SK-N-SH (cell line): ENCODE measurements around the gene RAB18. TPM values are rescaled to one million over a fixed set of nuclear protein-coding genes. Genes with fewer than 3 reads are reported as not detected.

Experiments
- CTCF ChIA-PET: fragments of 300-600, 350-600 bp; formaldehyde crosslinking; extraction: SDS; loops from one replicate; lab custom pipeline; 2021; lab: Yijun Ruan, JAX
- POLR2A ChIA-PET: fragments of 350-600 bp; sonication (Branson Sonifier 250); formaldehyde crosslinking; extraction: SDS; loops from one replicate; lab custom pipeline; 2020; ENCODE audit warnings: antibody characterized with exemption, inconsistent platforms; lab: Yijun Ruan, JAX
- DNase-seq: peaks from one replicate; pipeline ENCODE4 v3.0.0; 2012
- H2AFZ ChIP-seq: fragments of 200-600 bp; sonication (generic); 2 replicates; pipeline ENCODE4 v1.8.1; 2016; ENCODE audit warnings: antibody characterized with exemption, mild to moderate bottlenecking, low read depth
- H3F3A ChIP-seq: fragments of 200-600 bp; sonication (generic); replicated peaks from 2 replicates; pipeline ENCODE3; 2016; ENCODE audit warnings: antibody characterized with exemption, mild to moderate bottlenecking; ENCODE audit not compliant: insufficient read depth
- H3K27ac ChIP-seq, 2 experiments: fragments of 200-500 bp in 1 of 2; fragments of 200-600 bp in 1 of 2; sonication (Bioruptor generic) in 1 of 2; sonication (generic), shearing (Covaris generic) in 1 of 2; 2 replicates each; pipeline versions ENCODE4 v1.5.1 to v1.6.1; 2014 to 2016; ENCODE audit warnings: low read depth in 2 of 2, inconsistent platforms in 1 of 2, low read length in 1 of 2, mild to moderate bottlenecking in 1 of 2, mixed read lengths in 1 of 2
- H3K27me3 ChIP-seq: fragments of 200-600 bp; sonication (generic), shearing (Covaris generic); 2 replicates; pipeline ENCODE4 v1.6.1; 2016; ENCODE audit warnings: mixed run types; ENCODE audit not compliant: insufficient read depth
- H3K36me3 ChIP-seq, 2 experiments: fragments of 200-500 bp in 1 of 2; fragments of 200-600 bp in 1 of 2; sonication (Bioruptor generic) in 1 of 2; sonication (generic) in 1 of 2; replicated peaks in 1 of 2; 2 replicates each; pipeline versions ENCODE3 to v1.5.1; 2014 to 2016; ENCODE audit warnings: low read length in 1 of 2, mild to moderate bottlenecking in 1 of 2; ENCODE audit not compliant: insufficient read depth in 2 of 2, control insufficient read depth in 1 of 2
- H3K4me1 ChIP-seq, 2 experiments: fragments of 200-500 bp in 1 of 2; fragments of 200-600 bp in 1 of 2; sonication (Bioruptor generic) in 1 of 2; sonication (generic), shearing (Covaris generic) in 1 of 2; 2 replicates each; pipeline versions ENCODE4 v1.5.1 to v1.6.1; 2014 to 2016; ENCODE audit warnings: low read depth in 1 of 2, low read length in 1 of 2, mixed run types in 1 of 2; ENCODE audit not compliant: insufficient read depth in 2 of 2, control insufficient read depth in 1 of 2
- H3K4me2 ChIP-seq: fragments of 200-600 bp; sonication (generic), shearing (Covaris generic); 2 replicates; pipeline ENCODE4 v1.6.1; 2017; ENCODE audit warnings: mixed run types
- H3K4me3 ChIP-seq, 2 experiments: fragments of 200-500 bp in 1 of 2; fragments of 200-600 bp in 1 of 2; sonication (Bioruptor generic) in 1 of 2; sonication (generic), shearing (Covaris generic) in 1 of 2; 2 replicates each; pipeline versions ENCODE4 v1.5.1 to v1.8.1; 2014 to 2016; ENCODE audit warnings: low read depth in 2 of 2, inconsistent platforms in 1 of 2, low read length in 1 of 2, mild to moderate bottlenecking in 1 of 2, mixed read lengths in 1 of 2, moderate library complexity in 1 of 2
- H3K79me2 ChIP-seq: fragments of 200-600 bp; sonication (generic); 2 replicates; pipeline ENCODE4 v1.8.1; 2017; ENCODE audit warnings: mild to moderate bottlenecking; ENCODE audit not compliant: insufficient read depth
- H3K9ac ChIP-seq: fragments of 200-600 bp; sonication (generic); 2 replicates; pipeline ENCODE4 v1.6.1; 2017; ENCODE audit warnings: mixed run types
- H3K9me2 ChIP-seq: fragments of 200-600 bp; sonication (generic); 2 replicates; pipeline ENCODE4 v1.6.1; 2017; ENCODE audit warnings: mixed run types
- H3K9me3 ChIP-seq: fragments of 200-600 bp; sonication (generic); 2 replicates; pipeline ENCODE4 v1.6.1; 2017; ENCODE audit warnings: mixed run types, mild to moderate bottlenecking, moderate library complexity
- H4K20me1 ChIP-seq: fragments of 200-600 bp; sonication (generic); 2 replicates; pipeline ENCODE4 v1.6.1; 2017; ENCODE audit warnings: mild to moderate bottlenecking, mixed run types; ENCODE audit not compliant: insufficient read depth
- CHD2 ChIP-seq: fragments of 150-350 bp; IDR thresholded peaks from 2 replicates; pipeline ENCODE4 v1.6.1; 2018; ENCODE audit warnings: low read length; ENCODE audit not compliant: partially characterized antibody
- EZH2phosphoT487 ChIP-seq: fragments of 200-600 bp; sonication (generic); IDR thresholded peaks from 2 replicates; pipeline ENCODE4 v1.6.1; 2017; ENCODE audit warnings: low read depth, mixed run types, mild to moderate bottlenecking, antibody characterized with exemption, moderate library complexity, borderline replicate concordance
- FOSL2 ChIP-seq: IDR thresholded peaks from 2 replicates; pipeline ENCODE4 v1.4.0; 2012; ENCODE audit warnings: low read depth, mild to moderate bottlenecking, moderate library complexity, borderline replicate concordance
- FOXM1 ChIP-seq: IDR thresholded peaks from 2 replicates; pipeline ENCODE4 v1.4.0; 2012; ENCODE audit warnings: low read depth, mild to moderate bottlenecking
- GATA2 ChIP-seq: sonication (generic); formaldehyde crosslinking; IDR thresholded peaks from 2 replicates; pipeline ENCODE4 v1.5.0; 2020; ENCODE audit warnings: mild to moderate bottlenecking, missing genetic modification reagents
- JUND ChIP-seq: IDR thresholded peaks from 2 replicates; pipeline ENCODE4 v1.4.0; 2012
- NFIC ChIP-seq: IDR thresholded peaks from 2 replicates; pipeline ENCODE4 v1.4.0; 2012; ENCODE audit warnings: borderline replicate concordance
- RCOR1 ChIP-seq: fragments of 150-350 bp; IDR thresholded peaks from 2 replicates; pipeline ENCODE4 v1.6.1; 2017; ENCODE audit warnings: antibody characterized with exemption, low read length
- RFX5 ChIP-seq: IDR thresholded peaks from 2 replicates; pipeline ENCODE4 v1.6.1; 2012; ENCODE audit warnings: mild to moderate bottlenecking, improper control_type of control experiment, low read length
- TCF12 ChIP-seq: IDR thresholded peaks from 2 replicates; pipeline ENCODE4 v1.4.0; 2012
- YY1 ChIP-seq: IDR thresholded peaks from 2 replicates; pipeline ENCODE4 v1.4.0; 2012; ENCODE audit warnings: low read depth, mild to moderate bottlenecking
- WGBS: methylation state at CpG from one replicate; pipeline ENCODE4 v1.1.6; 2017; ENCODE audit warnings: low lambda C conversion rate; 5-methylcytosine and 5-hydroxymethylcytosine counted together
- polyA plus RNA-seq, 3 experiments: library from polyadenylated mRNA; depleted of rRNA; stranded (reverse); fragments of >200 nt; gene quantifications; 2 replicates each; pipeline ENCODE4 v1.2.3, GENCODE V29; 2012
- TF ChIP-seq, protein P1 (sequence below): fragments of 200-600 bp; sonication (generic); IDR thresholded peaks from 2 replicates; pipeline ENCODE4 v1.6.1; 2017; ENCODE audit warnings: antibody characterized with exemption, mild to moderate bottlenecking, moderate library complexity
- TF ChIP-seq, protein P2 (sequence below): IDR thresholded peaks from 2 replicates; pipeline ENCODE4 v1.4.0; 2012; ENCODE audit warnings: low read depth, borderline replicate concordance
- TF ChIP-seq, protein P3 (sequence below): IDR thresholded peaks from 2 replicates; pipeline ENCODE4 v1.6.1; 2012; ENCODE audit warnings: mild to moderate bottlenecking, low read depth, low read length, moderate library complexity
- TF ChIP-seq, protein P4 (sequence below): IDR thresholded peaks from 2 replicates; pipeline ENCODE4; 2012

The RAB18 gene
- polyA plus RNA-seq, 1 of the 3 experiments (the other 2 are of a cell fraction) = 10.2 TPM

DNA sequence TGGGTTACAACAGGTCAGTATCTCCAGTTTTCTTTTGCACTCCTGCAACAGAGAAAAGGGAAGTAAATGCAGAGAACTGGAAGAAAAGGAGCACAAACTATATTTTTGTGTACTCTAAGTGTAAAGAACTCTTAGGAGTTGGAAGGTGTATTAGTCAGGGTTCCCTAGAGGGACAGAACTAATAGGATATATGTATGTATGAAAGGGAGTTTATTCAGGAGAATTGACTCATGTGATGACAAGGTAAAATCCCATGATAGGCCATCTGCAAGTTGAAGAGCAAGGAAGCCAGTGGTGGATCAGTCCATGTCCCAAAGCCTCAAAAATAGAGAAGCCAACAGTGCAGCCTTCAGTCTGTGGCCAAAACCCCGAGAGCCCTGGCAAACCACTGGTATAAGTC lies 22.6 kb upstream of the RAB18 start:
- 0% methylated on average over 1 of the region's 1 CpG for WGBS

DNA sequence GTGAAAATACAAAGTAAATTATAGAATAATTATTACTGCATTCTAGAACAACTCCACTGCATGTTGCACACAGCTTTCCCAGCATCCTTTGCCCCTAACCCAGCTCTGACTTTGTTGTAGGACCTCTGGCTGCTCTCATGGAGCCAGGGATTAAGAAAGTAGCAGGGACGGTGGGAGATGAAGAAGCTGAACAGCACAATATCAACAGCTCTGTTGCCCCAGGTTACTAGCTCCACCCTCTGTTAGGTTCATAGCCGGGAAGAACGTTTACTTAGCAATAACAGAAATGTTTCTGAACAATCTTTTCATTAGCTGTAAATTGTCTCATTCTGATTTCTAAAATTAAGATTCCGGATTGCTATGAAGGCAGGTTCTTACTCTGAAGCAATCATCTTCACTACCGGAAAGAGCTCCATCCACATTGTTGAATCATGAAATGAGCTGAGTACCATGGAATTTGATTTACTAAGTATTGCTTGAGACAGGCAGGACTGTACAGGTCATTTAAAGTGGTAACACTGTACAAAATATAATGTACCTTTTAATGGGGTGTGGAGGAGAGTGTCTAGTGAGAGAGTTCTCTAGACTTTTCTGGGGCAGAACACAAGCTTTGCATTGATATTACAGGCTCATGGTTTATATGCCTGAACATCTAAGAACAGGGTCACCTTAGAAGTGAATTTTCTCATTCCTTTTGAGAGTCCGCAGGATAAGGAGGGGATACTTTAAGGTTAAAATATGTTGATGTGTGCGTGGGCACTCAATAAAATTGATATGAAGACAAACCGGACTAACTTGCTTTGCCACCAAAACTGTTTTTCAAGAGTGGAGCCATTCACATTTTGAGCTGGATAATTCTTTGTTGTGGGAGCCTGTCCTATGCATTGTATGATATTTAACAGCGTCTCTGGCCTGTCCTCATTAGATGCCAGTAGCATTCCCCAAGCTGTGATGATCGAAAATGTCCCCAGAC lies 20.8 kb upstream of the RAB18 start:
- 13% methylated on average over 10 of the region's 10 CpGs for WGBS
- no peaks in the 10 kb centered on the region for H3K9me2 ChIP-seq
- peak overlapping the region in 1 of 2 experiments; percentile 30; a peak in 1 of 4 replicates for H3K4me3 ChIP-seq
- peak overlapping the region; percentile 20; the same call in 1 of the 2 replicates for H3K4me2 ChIP-seq
- no peak for DNase-seq
- no peaks in the 10 kb centered on the region for H3K9me3 ChIP-seq
- H3K27ac ChIP-seq = no peak overlapping the region
- H2AFZ ChIP-seq = peak overlapping the region; percentile 17; the same call in 1 of the 2 replicates
- H3F3A ChIP-seq = no peaks in the 10 kb centered on the region
- no peaks in the 10 kb centered on the region for H3K4me1 ChIP-seq
- no peaks in the 10 kb centered on the region; the same call in 1 of the 2 replicates for H3K27me3 ChIP-seq
- no peak overlapping the region for H3K9ac ChIP-seq
- CTCF ChIA-PET = no interaction called here
- no peaks in the 10 kb centered on the region for H3K79me2 ChIP-seq
- POLR2A ChIA-PET = interaction anchor here (0.6 kb wide), 1 partner anchor 12 kb away, joined by 6 read pairs; no protein-coding TSS in a partner anchor
- no peaks in the 10 kb centered on the region for H3K36me3 ChIP-seq
- no peaks in the 10 kb centered on the region for H4K20me1 ChIP-seq
- TF ChIP-seq EZH2phosphoT487 = no peak
- TF ChIP-seq, protein P1, sequence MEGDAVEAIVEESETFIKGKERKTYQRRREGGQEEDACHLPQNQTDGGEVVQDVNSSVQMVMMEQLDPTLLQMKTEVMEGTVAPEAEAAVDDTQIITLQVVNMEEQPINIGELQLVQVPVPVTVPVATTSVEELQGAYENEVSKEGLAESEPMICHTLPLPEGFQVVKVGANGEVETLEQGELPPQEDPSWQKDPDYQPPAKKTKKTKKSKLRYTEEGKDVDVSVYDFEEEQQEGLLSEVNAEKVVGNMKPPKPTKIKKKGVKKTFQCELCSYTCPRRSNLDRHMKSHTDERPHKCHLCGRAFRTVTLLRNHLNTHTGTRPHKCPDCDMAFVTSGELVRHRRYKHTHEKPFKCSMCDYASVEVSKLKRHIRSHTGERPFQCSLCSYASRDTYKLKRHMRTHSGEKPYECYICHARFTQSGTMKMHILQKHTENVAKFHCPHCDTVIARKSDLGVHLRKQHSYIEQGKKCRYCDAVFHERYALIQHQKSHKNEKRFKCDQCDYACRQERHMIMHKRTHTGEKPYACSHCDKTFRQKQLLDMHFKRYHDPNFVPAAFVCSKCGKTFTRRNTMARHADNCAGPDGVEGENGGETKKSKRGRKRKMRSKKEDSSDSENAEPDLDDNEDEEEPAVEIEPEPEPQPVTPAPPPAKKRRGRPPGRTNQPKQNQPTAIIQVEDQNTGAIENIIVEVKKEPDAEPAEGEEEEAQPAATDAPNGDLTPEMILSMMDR = no peak
- no peak for TF ChIP-seq FOSL2
- no peak for TF ChIP-seq TCF12
- no peak for TF ChIP-seq YY1
- TF ChIP-seq, protein P2, sequence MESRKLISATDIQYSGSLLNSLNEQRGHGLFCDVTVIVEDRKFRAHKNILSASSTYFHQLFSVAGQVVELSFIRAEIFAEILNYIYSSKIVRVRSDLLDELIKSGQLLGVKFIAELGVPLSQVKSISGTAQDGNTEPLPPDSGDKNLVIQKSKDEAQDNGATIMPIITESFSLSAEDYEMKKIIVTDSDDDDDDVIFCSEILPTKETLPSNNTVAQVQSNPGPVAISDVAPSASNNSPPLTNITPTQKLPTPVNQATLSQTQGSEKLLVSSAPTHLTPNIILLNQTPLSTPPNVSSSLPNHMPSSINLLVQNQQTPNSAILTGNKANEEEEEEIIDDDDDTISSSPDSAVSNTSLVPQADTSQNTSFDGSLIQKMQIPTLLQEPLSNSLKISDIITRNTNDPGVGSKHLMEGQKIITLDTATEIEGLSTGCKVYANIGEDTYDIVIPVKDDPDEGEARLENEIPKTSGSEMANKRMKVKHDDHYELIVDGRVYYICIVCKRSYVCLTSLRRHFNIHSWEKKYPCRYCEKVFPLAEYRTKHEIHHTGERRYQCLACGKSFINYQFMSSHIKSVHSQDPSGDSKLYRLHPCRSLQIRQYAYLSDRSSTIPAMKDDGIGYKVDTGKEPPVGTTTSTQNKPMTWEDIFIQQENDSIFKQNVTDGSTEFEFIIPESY = no peak
- TF ChIP-seq RCOR1 = no peak
- no peak for TF ChIP-seq GATA2 (CRISPR knock-in tag)
- no peak for TF ChIP-seq CHD2
- no peak for TF ChIP-seq FOXM1

More for the DNA sequence above, 22.6 kb upstream of the RAB18 start:
- H3K4me1 ChIP-seq = no peaks in the 10 kb centered on the region
- H3K36me3 ChIP-seq = no peaks in the 10 kb centered on the region
- H3K79me2 ChIP-seq = no peaks in the 10 kb centered on the region
- no peak overlapping the region for H3K27ac ChIP-seq
- no peak for DNase-seq
- no peak overlapping the region for H2AFZ ChIP-seq
- no peaks in the 10 kb centered on the region for H3K9me3 ChIP-seq
- H3K27me3 ChIP-seq = no peaks in the 10 kb centered on the region; the same call in 1 of the 2 replicates
- no peak overlapping the region for H3K9ac ChIP-seq
- no peak overlapping the region for H3K4me2 ChIP-seq
- ChIA-PET POLR2A (no interaction called here), CTCF (interaction anchor here (1.0 kb wide), 1 partner anchor 10 kb away, joined by 3 read pairs; no protein-coding TSS in a partner anchor)
- H3F3A ChIP-seq = no peaks in the 10 kb centered on the region
- no peaks in the 10 kb centered on the region for H3K9me2 ChIP-seq
- TF ChIP-seq, protein P3, sequence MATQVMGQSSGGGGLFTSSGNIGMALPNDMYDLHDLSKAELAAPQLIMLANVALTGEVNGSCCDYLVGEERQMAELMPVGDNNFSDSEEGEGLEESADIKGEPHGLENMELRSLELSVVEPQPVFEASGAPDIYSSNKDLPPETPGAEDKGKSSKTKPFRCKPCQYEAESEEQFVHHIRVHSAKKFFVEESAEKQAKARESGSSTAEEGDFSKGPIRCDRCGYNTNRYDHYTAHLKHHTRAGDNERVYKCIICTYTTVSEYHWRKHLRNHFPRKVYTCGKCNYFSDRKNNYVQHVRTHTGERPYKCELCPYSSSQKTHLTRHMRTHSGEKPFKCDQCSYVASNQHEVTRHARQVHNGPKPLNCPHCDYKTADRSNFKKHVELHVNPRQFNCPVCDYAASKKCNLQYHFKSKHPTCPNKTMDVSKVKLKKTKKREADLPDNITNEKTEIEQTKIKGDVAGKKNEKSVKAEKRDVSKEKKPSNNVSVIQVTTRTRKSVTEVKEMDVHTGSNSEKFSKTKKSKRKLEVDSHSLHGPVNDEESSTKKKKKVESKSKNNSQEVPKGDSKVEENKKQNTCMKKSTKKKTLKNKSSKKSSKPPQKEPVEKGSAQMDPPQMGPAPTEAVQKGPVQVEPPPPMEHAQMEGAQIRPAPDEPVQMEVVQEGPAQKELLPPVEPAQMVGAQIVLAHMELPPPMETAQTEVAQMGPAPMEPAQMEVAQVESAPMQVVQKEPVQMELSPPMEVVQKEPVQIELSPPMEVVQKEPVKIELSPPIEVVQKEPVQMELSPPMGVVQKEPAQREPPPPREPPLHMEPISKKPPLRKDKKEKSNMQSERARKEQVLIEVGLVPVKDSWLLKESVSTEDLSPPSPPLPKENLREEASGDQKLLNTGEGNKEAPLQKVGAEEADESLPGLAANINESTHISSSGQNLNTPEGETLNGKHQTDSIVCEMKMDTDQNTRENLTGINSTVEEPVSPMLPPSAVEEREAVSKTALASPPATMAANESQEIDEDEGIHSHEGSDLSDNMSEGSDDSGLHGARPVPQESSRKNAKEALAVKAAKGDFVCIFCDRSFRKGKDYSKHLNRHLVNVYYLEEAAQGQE = no peak
- TF ChIP-seq RFX5 (no peak), FOXM1 (no peak), NFIC (no peak), JUND (no peak)
- TF ChIP-seq, protein P4, sequence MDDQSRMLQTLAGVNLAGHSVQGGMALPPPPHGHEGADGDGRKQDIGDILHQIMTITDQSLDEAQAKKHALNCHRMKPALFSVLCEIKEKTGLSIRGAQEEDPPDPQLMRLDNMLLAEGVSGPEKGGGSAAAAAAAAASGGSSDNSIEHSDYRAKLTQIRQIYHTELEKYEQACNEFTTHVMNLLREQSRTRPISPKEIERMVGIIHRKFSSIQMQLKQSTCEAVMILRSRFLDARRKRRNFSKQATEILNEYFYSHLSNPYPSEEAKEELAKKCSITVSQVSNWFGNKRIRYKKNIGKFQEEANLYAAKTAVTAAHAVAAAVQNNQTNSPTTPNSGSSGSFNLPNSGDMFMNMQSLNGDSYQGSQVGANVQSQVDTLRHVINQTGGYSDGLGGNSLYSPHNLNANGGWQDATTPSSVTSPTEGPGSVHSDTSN = no peak
- H3K4me3 ChIP-seq = no peak overlapping the region
- no peaks in the 10 kb centered on the region for H4K20me1 ChIP-seq
